ENCODE results near the gene ZNF346.

DNA sequence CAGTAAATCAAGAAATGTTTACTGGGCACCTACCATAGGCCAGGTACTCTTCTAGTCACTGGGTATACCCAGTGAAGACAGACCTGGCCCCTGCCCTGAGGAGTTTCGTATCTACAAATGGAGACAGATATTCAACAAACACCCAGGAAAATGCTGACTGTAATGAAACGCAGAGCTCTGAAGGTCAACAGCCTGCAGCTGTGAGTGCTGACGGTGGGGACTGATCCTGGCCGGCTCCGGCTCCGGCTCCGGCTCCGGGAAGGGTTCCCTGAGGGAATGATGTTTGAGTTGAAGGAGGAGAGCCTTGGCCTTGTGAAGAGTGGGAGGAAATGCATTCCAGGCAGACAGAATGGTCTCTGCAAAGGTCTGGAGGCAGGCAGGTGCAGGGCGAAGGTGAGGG is 87.3 kb downstream of the ZNF346 start:
- TF ChIP-seq, protein P1, sequence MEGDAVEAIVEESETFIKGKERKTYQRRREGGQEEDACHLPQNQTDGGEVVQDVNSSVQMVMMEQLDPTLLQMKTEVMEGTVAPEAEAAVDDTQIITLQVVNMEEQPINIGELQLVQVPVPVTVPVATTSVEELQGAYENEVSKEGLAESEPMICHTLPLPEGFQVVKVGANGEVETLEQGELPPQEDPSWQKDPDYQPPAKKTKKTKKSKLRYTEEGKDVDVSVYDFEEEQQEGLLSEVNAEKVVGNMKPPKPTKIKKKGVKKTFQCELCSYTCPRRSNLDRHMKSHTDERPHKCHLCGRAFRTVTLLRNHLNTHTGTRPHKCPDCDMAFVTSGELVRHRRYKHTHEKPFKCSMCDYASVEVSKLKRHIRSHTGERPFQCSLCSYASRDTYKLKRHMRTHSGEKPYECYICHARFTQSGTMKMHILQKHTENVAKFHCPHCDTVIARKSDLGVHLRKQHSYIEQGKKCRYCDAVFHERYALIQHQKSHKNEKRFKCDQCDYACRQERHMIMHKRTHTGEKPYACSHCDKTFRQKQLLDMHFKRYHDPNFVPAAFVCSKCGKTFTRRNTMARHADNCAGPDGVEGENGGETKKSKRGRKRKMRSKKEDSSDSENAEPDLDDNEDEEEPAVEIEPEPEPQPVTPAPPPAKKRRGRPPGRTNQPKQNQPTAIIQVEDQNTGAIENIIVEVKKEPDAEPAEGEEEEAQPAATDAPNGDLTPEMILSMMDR (IDR thresholded peaks at IDR 0.05): no peak
- no peak for TF ChIP-seq EP300 (IDR thresholded peaks at IDR 0.05)
